Epidermal melanocyte (primary cell): ENCODE measurements around the gene INPP5J.
A peak's percentile ranks its signal among the peaks of the same experiment; 100 is the strongest.
"Not testable (repeated sequence)": the region's sequence is repeated elsewhere in the genome, so short reads cannot be mapped to it uniquely, and the experiment has no call there.

ENCODE experiments used
- DNase-seq: peaks from one replicate; pipeline ENCODE4 v3.0.0; 2011; ENCODE audit warnings: low spot score; ENCODE audit not compliant: insufficient read length

The INPP5J gene

GRCh38 chr22:31143537-31143936 is 20.8 kb downstream of the INPP5J start:
- peak; percentile 14 for DNase-seq

GRCh38 chr22:31144223-31144622 is 21.5 kb downstream of the INPP5J start:
- peak; percentile 11 for DNase-seq

- peak; percentile 3 for DNase-seq
Measured at GRCh38 chr22:31148488-31148887, 25.7 kb downstream of the INPP5J start.

- peak; percentile 85 for DNase-seq
Measured at GRCh38 chr22:31148953-31149627, 26.3 kb downstream of the INPP5J start.

GRCh38 chr22:31150615-31151014 is 27.8 kb downstream of the INPP5J start:
- no peak for DNase-seq

GRCh38 chr22:31151872-31152271 is 29.1 kb downstream of the INPP5J start:
- no peak for DNase-seq

GRCh38 chr22:31153357-31153756 is 30.6 kb downstream of the INPP5J start:
- no peak for DNase-seq

- no peak for DNase-seq
Measured at GRCh38 chr22:31154975-31155374, 32.2 kb downstream of the INPP5J start.

GRCh38 chr22:31155422-31155821 is 32.7 kb downstream of the INPP5J start:
- no peak for DNase-seq

GRCh38 chr22:31160328-31160978 is 37.7 kb downstream of the INPP5J start:
- DNase-seq, result no peak

GRCh38 chr22:31161386-31161785 is 38.6 kb downstream of the INPP5J start:
- no peak for DNase-seq

- DNase-seq, result no peak
Measured at GRCh38 chr22:31162015-31162765, 39.4 kb downstream of the INPP5J start.

GRCh38 chr22:31170971-31171370 is 48.2 kb downstream of the INPP5J start:
- DNase-seq, result no peak

GRCh38 chr22:31171734-31172133 is 49.0 kb downstream of the INPP5J start:
- DNase-seq, result not testable (repeated sequence)

GRCh38 chr22:31173386-31174145 is 50.8 kb downstream of the INPP5J start:
- DNase-seq, result peak; percentile 51

GRCh38 chr22:31176923-31177322 is 54.2 kb downstream of the INPP5J start:
- no peak for DNase-seq

GRCh38 chr22:31177420-31178162 is 54.8 kb downstream of the INPP5J start:
- DNase-seq, result peak; percentile 58

- no peak for DNase-seq
Measured at GRCh38 chr22:31178859-31179258, 56.1 kb downstream of the INPP5J start.

- DNase-seq, result no peak
Measured at GRCh38 chr22:31179345-31179744, 56.6 kb downstream of the INPP5J start.

GRCh38 chr22:31184015-31184414 is 61.2 kb downstream of the INPP5J start:
- DNase-seq, result no peak
